ENCODE results near the gene STYK1. TPM values are rescaled to one million over a fixed set of nuclear protein-coding genes. Genes with fewer than 3 reads are reported as not detected.
A peak's percentile ranks its signal among the peaks of the same experiment; 100 is the strongest.

STYK1 gene
- total and polyA plus RNA-seq, 8 donors = 2.3 to 23.7 (median 7.1) TPM

DNA sequence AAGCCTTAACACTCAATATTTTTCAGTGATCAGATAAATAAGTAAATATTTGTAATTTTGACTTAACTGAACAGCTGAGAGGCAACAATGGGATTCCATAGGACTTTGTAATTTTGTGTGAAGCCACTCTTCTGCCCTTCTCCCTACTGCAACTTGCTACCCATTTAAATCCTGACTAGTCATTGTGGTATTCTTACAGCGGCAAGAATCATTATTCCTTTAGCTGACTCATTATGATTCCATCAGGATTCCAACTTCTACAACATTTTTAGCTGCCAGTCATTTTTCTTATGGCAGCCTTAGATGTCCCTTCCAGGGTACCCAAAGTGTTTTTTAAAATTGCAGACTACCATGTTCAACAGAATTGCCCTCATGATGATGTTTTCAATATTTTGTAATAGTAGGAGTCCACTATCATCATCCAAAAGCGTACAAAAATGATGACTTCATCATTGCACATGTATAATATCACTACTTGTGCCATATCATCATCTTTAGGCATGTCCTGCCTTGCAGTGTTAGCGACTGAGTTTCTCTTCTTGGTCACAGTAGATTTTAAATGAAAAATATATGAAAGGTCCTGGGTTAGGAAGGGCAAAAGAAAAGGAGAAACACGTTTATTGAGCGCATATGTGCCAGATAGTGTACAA lies 55.4 kb downstream of the STYK1 start:
- Histone ChIP-seq H3K4me3 (no peak overlapping the region), H3K27ac (no peak overlapping the region), H3K9me3 (no peaks in the 10 kb centered on the region), H3K36me3 (peaks cover 0 to 11% (median 0%) of the 10 kb centered on the region in 4 donors), H3K4me1 (peaks cover 0 to 20% (median 4%) of the 10 kb centered on the region in 4 donors), H3K27me3 (no peaks in the 10 kb centered on the region)
- 83 to 88% (median 85%) methylated on average over 5 of the region's 5 CpGs for WGBS, 5 donors
- TF ChIP-seq, protein P1, sequence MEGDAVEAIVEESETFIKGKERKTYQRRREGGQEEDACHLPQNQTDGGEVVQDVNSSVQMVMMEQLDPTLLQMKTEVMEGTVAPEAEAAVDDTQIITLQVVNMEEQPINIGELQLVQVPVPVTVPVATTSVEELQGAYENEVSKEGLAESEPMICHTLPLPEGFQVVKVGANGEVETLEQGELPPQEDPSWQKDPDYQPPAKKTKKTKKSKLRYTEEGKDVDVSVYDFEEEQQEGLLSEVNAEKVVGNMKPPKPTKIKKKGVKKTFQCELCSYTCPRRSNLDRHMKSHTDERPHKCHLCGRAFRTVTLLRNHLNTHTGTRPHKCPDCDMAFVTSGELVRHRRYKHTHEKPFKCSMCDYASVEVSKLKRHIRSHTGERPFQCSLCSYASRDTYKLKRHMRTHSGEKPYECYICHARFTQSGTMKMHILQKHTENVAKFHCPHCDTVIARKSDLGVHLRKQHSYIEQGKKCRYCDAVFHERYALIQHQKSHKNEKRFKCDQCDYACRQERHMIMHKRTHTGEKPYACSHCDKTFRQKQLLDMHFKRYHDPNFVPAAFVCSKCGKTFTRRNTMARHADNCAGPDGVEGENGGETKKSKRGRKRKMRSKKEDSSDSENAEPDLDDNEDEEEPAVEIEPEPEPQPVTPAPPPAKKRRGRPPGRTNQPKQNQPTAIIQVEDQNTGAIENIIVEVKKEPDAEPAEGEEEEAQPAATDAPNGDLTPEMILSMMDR (IDR thresholded peaks at IDR 0.05) = no peak
- TF ChIP-seq POLR2AphosphoS5 (IDR thresholded peaks at IDR 0.05) = no peak
- no peak for TF ChIP-seq EP300 (IDR thresholded peaks at IDR 0.05)
- no peak for TF ChIP-seq POLR2A (IDR thresholded peaks at IDR 0.05)
- DNase-seq = no peak
- intact Hi-C loops (cut with DNase I; ENCODE audit: low total_unique reads) = loop anchor here (10.0 kb wide), 1 partner anchor 136 kb away; no protein-coding TSS in a partner anchor

DNA sequence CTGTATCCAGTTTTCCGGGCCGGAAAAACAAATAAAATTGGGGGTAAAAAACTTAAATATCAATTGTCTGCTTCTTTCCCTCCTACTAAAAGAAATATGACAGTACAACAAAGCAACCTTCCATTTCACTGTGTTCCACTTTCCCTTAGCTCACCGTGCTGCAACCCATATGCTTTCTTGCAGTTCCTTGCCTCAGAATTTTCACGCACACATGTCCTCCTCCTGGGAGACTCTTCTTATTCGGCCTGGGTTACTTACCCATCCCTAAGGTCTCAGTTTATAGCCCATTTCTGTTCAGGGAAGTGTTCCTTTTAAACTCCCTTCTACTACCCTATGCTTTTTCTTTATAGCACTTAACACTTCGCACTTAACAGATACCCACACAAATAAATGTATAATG lies 56.0 kb downstream of the STYK1 start:
- 86 to 92% (median 89%) methylated on average over 6 of the region's 6 CpGs for WGBS, 5 donors
- no peaks in the 10 kb centered on the region for H3K9me3 ChIP-seq
- H3K36me3 ChIP-seq = peaks cover 0 to 11% (median 0%) of the 10 kb centered on the region in 4 donors
- no peak overlapping the region for H3K4me3 ChIP-seq
- intact Hi-C loops (cut with DNase I; ENCODE audit: low total_unique reads) = loop anchor here (10.0 kb wide), 1 partner anchor 137 kb away; no protein-coding TSS in a partner anchor
- no peak for DNase-seq
- TF ChIP-seq EP300 (IDR thresholded peaks at IDR 0.05) (no peak), POLR2AphosphoS5 (IDR thresholded peaks at IDR 0.05) (no peak), POLR2A (IDR thresholded peaks at IDR 0.05) (no peak)
- TF ChIP-seq, protein P1 (IDR thresholded peaks at IDR 0.05) = no peak
- peaks cover 0 to 21% (median 6%) of the 10 kb centered on the region in 4 donors for H3K4me1 ChIP-seq
- H3K27ac ChIP-seq = no peak overlapping the region
- H3K27me3 ChIP-seq = no peaks in the 10 kb centered on the region

DNA sequence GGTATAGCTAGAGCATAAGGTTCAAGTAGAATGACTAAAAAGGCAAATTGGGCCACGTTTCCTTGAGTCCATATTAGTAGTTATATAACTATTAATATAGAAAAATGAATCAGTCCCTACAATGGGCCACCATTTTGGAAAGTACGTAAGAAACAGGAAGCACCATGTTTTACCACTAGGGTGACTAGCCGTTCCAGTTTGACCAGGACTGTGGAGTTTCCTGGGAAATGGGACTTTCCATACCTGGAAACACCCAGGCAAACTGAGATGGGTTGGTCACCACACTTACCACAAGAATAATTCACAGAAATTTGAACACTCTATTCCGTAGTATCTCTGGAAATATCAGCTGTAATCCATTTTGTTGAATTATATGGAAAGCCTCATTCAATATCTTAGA lies 58.3 kb downstream of the STYK1 start:
- intact Hi-C loops (cut with DNase I; ENCODE audit: low total_unique reads) = loop anchor here (10.0 kb wide), 1 partner anchor 139 kb away; no protein-coding TSS in a partner anchor
- TF ChIP-seq EP300 (IDR thresholded peaks at IDR 0.05) = no peak
- TF ChIP-seq POLR2AphosphoS5 (IDR thresholded peaks at IDR 0.05) = no peak
- no peak for TF ChIP-seq POLR2A (IDR thresholded peaks at IDR 0.05)
- TF ChIP-seq, protein P1 (IDR thresholded peaks at IDR 0.05) = no peak
- 52 to 82% (median 68%) methylated on average over 4 of the region's 4 CpGs for WGBS, 5 donors
- Histone ChIP-seq H3K27me3 (no peaks in the 10 kb centered on the region), H3K4me3 (no peak overlapping the region), H3K36me3 (peaks cover 0 to 7% (median under 1%) of the 10 kb centered on the region in 4 donors), H3K4me1 (peaks cover 11 to 44% (median 27%) of the 10 kb centered on the region in 4 donors), H3K9me3 (no peaks in the 10 kb centered on the region), H3K27ac (no peak overlapping the region)
- peak in 1 of 2 donors; percentile 9 for DNase-seq

DNA sequence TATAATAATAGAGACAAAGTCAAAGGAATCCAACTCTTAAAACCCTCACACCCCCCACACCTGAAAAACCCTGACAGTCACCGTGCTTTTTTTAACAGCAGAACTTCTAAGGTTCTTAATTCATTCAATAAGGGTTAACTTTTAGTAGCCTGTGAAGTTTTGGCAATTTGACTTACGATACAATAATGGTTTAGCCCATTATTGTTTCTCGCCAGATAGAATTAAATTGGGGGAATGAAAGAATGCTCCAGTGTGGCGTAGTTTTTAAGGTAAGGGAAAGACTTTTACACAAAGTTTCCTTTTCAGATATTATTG lies 59.8 kb downstream of the STYK1 start:
- 7 to 15% (median 14%) methylated on average over 4 of the region's 4 CpGs for WGBS, 5 donors
- no peak for TF ChIP-seq POLR2A (IDR thresholded peaks at IDR 0.05)
- no peak for TF ChIP-seq EP300 (IDR thresholded peaks at IDR 0.05)
- TF ChIP-seq POLR2AphosphoS5 (IDR thresholded peaks at IDR 0.05) = no peak
- TF ChIP-seq, protein P1 (IDR thresholded peaks at IDR 0.05) = no peak
- H3K27ac ChIP-seq = peak overlapping the region; percentile 80 to 96 (median 89)
- H3K4me1 ChIP-seq = peaks cover 11 to 44% (median 27%) of the 10 kb centered on the region in 4 donors
- intact Hi-C loops (cut with DNase I; ENCODE audit: low total_unique reads) = loop anchor here (10.0 kb wide), 1 partner anchor 141 kb away; no protein-coding TSS in a partner anchor
- no peaks in the 10 kb centered on the region for H3K9me3 ChIP-seq
- no peaks in the 10 kb centered on the region for H3K27me3 ChIP-seq
- H3K4me3 ChIP-seq = peak overlapping the region; percentile 82 to 87 (median 83)
- DNase-seq = no peak
- H3K36me3 ChIP-seq = peaks cover 0 to 16% (median 13%) of the 10 kb centered on the region in 4 donors

Data from stomach (tissue), 9 donors.